ENCODE data around the gene L2HGDH. TPM values are rescaled to one million over a fixed set of nuclear protein-coding genes. Genes with fewer than 3 reads are reported as not detected.

Gene L2HGDH
- total and polyA plus RNA-seq, 9 of the 15 experiments (the other 6 are each of a cell fraction or from before 2014, with no cell fraction given): 1.7 to 16.1 (median 10.5) TPM

GRCh38 chr14:50311972-50312733, at the start of gene L2HGDH, which contains the start of gene DMAC2L (continued):
- no peak for TF ChIP-seq TFE3 (CRISPR knock-in tag; IDR thresholded peaks at IDR 0.05)
- TF ChIP-seq NFYB (IDR thresholded peaks at IDR 0.05; ENCODE audit: extremely low read depth, insufficient read length): no peak
- no peak for TF ChIP-seq ZNF512 (tag; IDR thresholded peaks at IDR 0.05)
- no peak for TF ChIP-seq FOXO4 (CRISPR knock-in tag; IDR thresholded peaks at IDR 0.05)
- TF ChIP-seq ZFP36 (IDR thresholded peaks at IDR 0.05; ENCODE audit: low read depth, low read length, partially characterized antibody): no peak
- no peak for TF ChIP-seq ELK3 (CRISPR knock-in tag; IDR thresholded peaks at IDR 0.05)
- no peak for TF ChIP-seq SIRT6 (IDR thresholded peaks at IDR 0.05; ENCODE audit: low read depth, low read length)
- TF ChIP-seq BRCA1 (IDR thresholded peaks at IDR 0.05): no peak
- TF ChIP-seq BRCA1 (CRISPR knock-in tag; IDR thresholded peaks at IDR 0.05): no peak
- no peak for TF ChIP-seq HINFP (tag; conservative IDR thresholded peaks at IDR 0.05; ENCODE audit: low read depth)
- TF ChIP-seq GABPB2 (CRISPR knock-in tag; conservative IDR thresholded peaks at IDR 0.05): no peak
- no peak for TF ChIP-seq ZNF165 (CRISPR knock-in tag; IDR thresholded peaks at IDR 0.05; ENCODE audit: borderline replicate concordance)
- no peak for TF ChIP-seq OTX1 (CRISPR knock-in tag; IDR thresholded peaks at IDR 0.05)
- no peak for TF ChIP-seq BRD4 (IDR thresholded peaks at IDR 0.05)
- no peak for TF ChIP-seq KLF13 (tag; IDR thresholded peaks at IDR 0.05; ENCODE audit: borderline replicate concordance, low read depth)
- TF ChIP-seq CBFB (CRISPR knock-in tag; IDR thresholded peaks at IDR 0.05): no peak
- TF ChIP-seq CSDE1 (IDR thresholded peaks at IDR 0.05): no peak
- TF ChIP-seq HEY1 (CRISPR knock-in tag; IDR thresholded peaks at IDR 0.05; ENCODE audit: borderline replicate concordance): no peak
